Testis (tissue), 3 donors: ENCODE measurements around the gene SLC7A14. TPM values are rescaled to one million over a fixed set of nuclear protein-coding genes. Genes with fewer than 3 reads are reported as not detected.

Experiments used
- DNase-seq: peaks from one replicate; pipeline ENCODE4 v3.0.0-alpha.2; 2019
- H3K27ac ChIP-seq, 2 donors: fragments of 200-600 bp; sonication (generic); one replicate each; pipeline ENCODE4 v1.5.1; 2019
- H3K27me3 ChIP-seq: fragments of 200-600 bp; sonication (generic); one replicate; pipeline ENCODE4 v1.5.1; 2019
- H3K36me3 ChIP-seq: fragments of 200-600 bp; sonication (generic); one replicate; pipeline ENCODE4 v1.5.1; 2017; ENCODE audit warnings: low read depth; ENCODE audit errors: missing control alignments
- H3K4me1 ChIP-seq: fragments of 200-600 bp; sonication (generic); one replicate; pipeline ENCODE4 v1.5.1; 2019
- H3K4me3 ChIP-seq, 2 donors: fragments of 200-600 bp; sonication (generic); one replicate each; pipeline ENCODE4 v1.5.1; 2017 to 2019
- H3K9me3 ChIP-seq: fragments of 200-600 bp; sonication (generic); one replicate; pipeline ENCODE4 v1.5.1; 2017
- POLR2A ChIP-seq: fragments of 450-650 bp; IDR thresholded peaks from one replicate; pipeline ENCODE4 v1.6.1; 2017; ENCODE audit warnings: antibody characterized with exemption, mild to moderate bottlenecking, moderate library complexity
- WGBS, 2 donors: methylation state at CpG; one replicate each; pipeline ENCODE4 v1.1.5; 2018; 5-methylcytosine and 5-hydroxymethylcytosine counted together
- intact Hi-C: fragments of 100-400 bp; cut with DNase I; formaldehyde crosslinking; loops from one replicate; pipeline ENCODE4 v1.15.1; 2023; ENCODE audit warnings: low total_unique reads
- polyA plus RNA-seq: library from polyadenylated mRNA; stranded (reverse); fragments of 350-450 nt; fragmentation: Illumina TruSeq; extraction: RNeasy Lipid Tissue Mini Kit (QIAGEN cat#74804); gene quantifications from one replicate; pipeline ENCODE4 v1.2.3, GENCODE V29; 2014; ENCODE audit warnings: low read depth, low replicate concordance; ENCODE audit not compliant: insufficient read depth
- total RNA-seq, 2 donors: library from RNA; depleted of rRNA; stranded (reverse); fragments of >200 nt; gene quantifications; one replicate each; pipeline ENCODE4 v1.2.3, GENCODE V29; 2016
- TF ChIP-seq, protein P1 (sequence below), 3 experiments: fragments of 450-650 bp in 2 of 3; fragments of 200-600 bp in 1 of 3; sonication (generic) in 1 of 3; IDR thresholded peaks; one replicate each; pipeline ENCODE4 v1.5.1; 2016 to 2019; ENCODE audit warnings: antibody characterized with exemption in 3 of 3, mild to moderate bottlenecking in 2 of 3, moderate library complexity in 1 of 3

Gene SLC7A14
- total and polyA plus RNA-seq, 3 donors from 2014 or later, result 0.15 to 0.31 (median 0.24) TPM

DNA sequence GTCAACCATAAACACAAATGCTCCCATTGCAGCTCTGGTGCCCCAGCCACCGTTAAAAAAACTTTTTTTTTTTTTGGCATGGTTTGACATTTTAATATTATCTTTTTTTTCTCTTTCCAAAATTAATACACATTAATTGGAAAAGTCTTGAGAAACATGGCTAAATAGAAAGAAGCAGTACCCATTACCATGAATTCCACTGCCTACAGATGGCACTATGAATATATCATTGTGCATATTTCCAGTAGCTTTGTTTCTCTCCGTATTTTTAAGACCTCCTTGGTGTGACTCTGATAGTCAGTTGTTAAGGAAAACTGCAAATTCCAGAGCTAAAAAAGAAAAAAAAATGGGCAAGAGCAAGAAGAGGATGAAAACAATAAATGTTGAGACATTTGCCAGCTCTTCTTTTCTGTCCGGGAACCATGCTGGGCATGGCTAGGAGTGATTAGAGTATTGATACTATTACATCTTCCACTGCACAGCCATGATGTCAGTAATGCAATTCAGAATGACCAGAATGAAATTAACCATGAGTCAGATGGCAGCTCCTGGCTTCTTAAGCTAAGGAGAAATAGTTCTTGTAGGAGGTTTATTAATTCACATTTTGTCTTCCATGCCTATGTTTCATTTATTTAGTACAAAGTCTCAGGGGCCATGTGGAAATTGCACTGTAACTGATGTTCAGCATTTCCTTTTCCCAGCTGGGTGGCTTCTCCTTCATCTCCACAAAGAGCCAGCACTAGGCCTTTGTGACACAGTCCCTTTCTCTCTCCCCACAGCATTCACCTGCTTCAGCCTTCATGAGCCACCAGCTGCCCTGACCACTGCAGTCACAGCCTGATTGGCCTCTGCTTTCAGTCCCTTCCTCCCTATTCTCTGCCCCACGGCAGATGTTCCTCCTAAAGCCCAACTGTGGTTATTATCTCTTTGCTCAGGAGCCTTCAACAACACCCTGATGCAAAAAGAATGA lies 31.8 kb downstream of the SLC7A14 start:
- 74 to 76% methylated on average over 4 of the region's 4 CpGs for WGBS, 2 donors
- Histone ChIP-seq H3K27me3 (no peaks in the 10 kb centered on the region), H3K9me3 (no peaks in the 10 kb centered on the region), H3K4me3 (no peak overlapping the region), H3K4me1 (no peaks in the 10 kb centered on the region), H3K36me3 (no peaks in the 10 kb centered on the region), H3K27ac (no peak overlapping the region)
- no peak for TF ChIP-seq POLR2A
- TF ChIP-seq, protein P1, sequence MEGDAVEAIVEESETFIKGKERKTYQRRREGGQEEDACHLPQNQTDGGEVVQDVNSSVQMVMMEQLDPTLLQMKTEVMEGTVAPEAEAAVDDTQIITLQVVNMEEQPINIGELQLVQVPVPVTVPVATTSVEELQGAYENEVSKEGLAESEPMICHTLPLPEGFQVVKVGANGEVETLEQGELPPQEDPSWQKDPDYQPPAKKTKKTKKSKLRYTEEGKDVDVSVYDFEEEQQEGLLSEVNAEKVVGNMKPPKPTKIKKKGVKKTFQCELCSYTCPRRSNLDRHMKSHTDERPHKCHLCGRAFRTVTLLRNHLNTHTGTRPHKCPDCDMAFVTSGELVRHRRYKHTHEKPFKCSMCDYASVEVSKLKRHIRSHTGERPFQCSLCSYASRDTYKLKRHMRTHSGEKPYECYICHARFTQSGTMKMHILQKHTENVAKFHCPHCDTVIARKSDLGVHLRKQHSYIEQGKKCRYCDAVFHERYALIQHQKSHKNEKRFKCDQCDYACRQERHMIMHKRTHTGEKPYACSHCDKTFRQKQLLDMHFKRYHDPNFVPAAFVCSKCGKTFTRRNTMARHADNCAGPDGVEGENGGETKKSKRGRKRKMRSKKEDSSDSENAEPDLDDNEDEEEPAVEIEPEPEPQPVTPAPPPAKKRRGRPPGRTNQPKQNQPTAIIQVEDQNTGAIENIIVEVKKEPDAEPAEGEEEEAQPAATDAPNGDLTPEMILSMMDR (IDR thresholded peaks at IDR 0.05), result no peak
- no peak for DNase-seq
- intact Hi-C loops, result no loop called here

DNA sequence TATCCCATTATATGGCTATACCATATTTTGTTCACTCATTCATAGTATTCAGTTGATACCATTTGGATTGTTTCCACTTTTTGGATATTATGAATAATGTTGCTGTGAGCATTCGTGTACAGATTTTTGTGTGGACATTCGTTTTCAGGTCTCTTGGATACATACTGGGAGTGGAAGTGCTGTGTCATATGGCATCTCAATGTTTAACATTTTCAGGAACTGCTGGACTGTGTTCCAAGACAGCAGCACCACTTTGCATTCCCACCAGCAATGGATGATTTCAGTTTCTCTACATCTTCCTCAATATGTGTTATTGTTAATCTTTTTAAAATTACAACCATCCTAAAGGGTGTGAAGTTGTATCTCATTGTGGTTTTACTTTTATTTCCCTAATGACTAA lies 34.6 kb downstream of the SLC7A14 start:
- DNase-seq, result no peak
- Histone ChIP-seq H3K4me1 (no peaks in the 10 kb centered on the region), H3K27me3 (no peaks in the 10 kb centered on the region), H3K27ac (no peak overlapping the region), H3K4me3 (no peak overlapping the region), H3K36me3 (no peaks in the 10 kb centered on the region), H3K9me3 (no peaks in the 10 kb centered on the region)
- 83 to 87% methylated on average over 2 of the region's 2 CpGs for WGBS, 2 donors
- intact Hi-C loops, result no loop called here
- TF ChIP-seq, protein P1 (IDR thresholded peaks at IDR 0.05), result no peak
- TF ChIP-seq POLR2A, result no peak

DNA sequence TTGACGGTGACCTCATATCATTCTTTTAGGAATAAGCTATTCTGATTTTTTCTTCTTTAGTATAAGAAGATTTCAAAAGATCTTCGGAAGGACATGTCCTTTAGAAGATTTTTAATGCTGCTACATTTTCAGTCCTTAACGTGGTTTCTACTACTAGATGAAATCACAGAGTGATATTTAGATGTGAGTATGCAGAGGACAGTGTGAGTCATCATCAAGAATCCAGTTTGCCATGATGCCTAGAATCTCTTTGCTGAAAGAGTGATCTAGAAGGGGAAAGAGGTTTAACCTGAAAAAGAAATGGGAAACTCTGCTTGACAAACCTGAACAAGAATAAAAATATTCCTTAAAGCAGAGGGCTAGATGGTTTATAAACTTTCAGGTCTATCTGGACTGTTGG lies 43.2 kb downstream of the SLC7A14 start:
- H3K4me3 ChIP-seq, result no peak overlapping the region
- H3K27ac ChIP-seq, result no peak overlapping the region
- 90 to 92% methylated on average over 3 of the region's 3 CpGs for WGBS, 2 donors
- DNase-seq, result no peak
- H3K4me1 ChIP-seq, result no peaks in the 10 kb centered on the region
- intact Hi-C loops, result no loop called here
- no peaks in the 10 kb centered on the region for H3K27me3 ChIP-seq
- H3K36me3 ChIP-seq, result no peaks in the 10 kb centered on the region
- H3K9me3 ChIP-seq, result no peaks in the 10 kb centered on the region
- no peak for TF ChIP-seq POLR2A
- TF ChIP-seq, protein P1 (IDR thresholded peaks at IDR 0.05), result no peak

DNA sequence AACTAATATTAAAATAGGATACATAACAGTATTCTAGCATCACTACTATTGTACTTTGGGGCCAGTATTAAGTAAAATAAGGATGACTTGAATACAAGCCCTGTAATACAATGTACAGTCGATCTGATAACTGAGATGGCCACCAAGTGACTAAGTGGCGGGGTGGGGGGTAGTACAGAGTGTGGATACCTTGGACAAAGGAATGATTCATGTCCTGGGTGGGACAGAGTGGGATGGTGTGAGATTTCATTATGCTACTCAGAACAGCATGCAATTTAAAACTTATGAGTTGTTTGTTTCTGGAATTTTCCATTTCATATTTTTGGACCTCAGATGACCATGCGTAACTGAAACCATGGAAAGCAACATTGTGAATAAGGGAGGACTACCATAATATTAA lies 46.0 kb downstream of the SLC7A14 start:
- H3K9me3 ChIP-seq, result no peaks in the 10 kb centered on the region
- no peak overlapping the region for H3K27ac ChIP-seq
- no peak for TF ChIP-seq POLR2A
- TF ChIP-seq, protein P1 (IDR thresholded peaks at IDR 0.05), result no peak
- H3K27me3 ChIP-seq, result no peaks in the 10 kb centered on the region
- no peak for DNase-seq
- WGBS, 2 donors, result 86 to 91% methylated on average over 3 of the region's 3 CpGs
- H3K4me1 ChIP-seq, result no peaks in the 10 kb centered on the region
- intact Hi-C loops, result no loop called here
- H3K36me3 ChIP-seq, result no peaks in the 10 kb centered on the region
- H3K4me3 ChIP-seq, result no peak overlapping the region

DNA sequence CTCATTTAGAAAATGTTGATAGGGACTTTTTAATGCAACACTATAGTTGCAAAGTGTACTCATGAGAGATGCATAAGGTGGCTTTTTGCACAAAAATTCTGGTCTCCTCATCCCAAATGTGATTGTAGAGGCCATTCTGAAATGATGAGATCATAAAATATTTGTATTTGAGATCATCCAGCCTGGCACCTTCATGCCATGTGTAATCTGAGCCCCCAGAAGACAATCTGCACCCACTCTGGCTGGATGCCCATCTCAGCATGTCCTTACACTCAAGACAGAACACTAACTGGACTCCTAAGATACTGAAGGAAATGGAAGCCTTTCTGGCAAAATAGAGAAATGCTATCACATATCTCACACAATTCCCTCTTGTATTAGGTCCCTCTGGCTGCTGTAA lies 49.2 kb downstream of the SLC7A14 start:
- intact Hi-C loops, result no loop called here

More for the DNA sequence above, 49.2 kb downstream of the SLC7A14 start:
- no peaks in the 10 kb centered on the region for H3K36me3 ChIP-seq
- H3K4me1 ChIP-seq, result no peaks in the 10 kb centered on the region
- no peak for DNase-seq
- no peaks in the 10 kb centered on the region for H3K9me3 ChIP-seq
- TF ChIP-seq, protein P1 (IDR thresholded peaks at IDR 0.05), result no peak
- TF ChIP-seq POLR2A, result no peak
- H3K4me3 ChIP-seq, result no peak overlapping the region
- H3K27me3 ChIP-seq, result no peaks in the 10 kb centered on the region
- no peak overlapping the region for H3K27ac ChIP-seq
